GM21447 (cell line): ENCODE results near the gene STXBP4.

Source experiments
- ATAC-seq: cut with Tn5 transposase; IDR thresholded peaks from one replicate; pipeline ENCODE4 v1.9.1; 2021; ENCODE audit not compliant: unreplicated experiment

STXBP4 gene

GRCh38 chr17:54969658-54970572, 1.4 kb downstream of the STXBP4 start:
- ATAC-seq = no peak

- ATAC-seq = no peak
These were observed 2.6 kb downstream of the STXBP4 start for GRCh38 chr17:54971147-54971546.

GRCh38 chr17:54971901-54972300, 3.3 kb downstream of the STXBP4 start:
- ATAC-seq = no peak

GRCh38 chr17:54972406-54973138, 4.0 kb downstream of the STXBP4 start:
- ATAC-seq = no peak

- ATAC-seq = no peak
These were observed 6.2 kb downstream of the STXBP4 start for GRCh38 chr17:54974759-54975158.

- ATAC-seq = no peak
These were observed 7.8 kb downstream of the STXBP4 start for GRCh38 chr17:54976316-54976715.

- ATAC-seq = no peak
These were observed 9.2 kb downstream of the STXBP4 start for GRCh38 chr17:54977744-54978143.

- no peak for ATAC-seq
These were observed 11.1 kb downstream of the STXBP4 start for GRCh38 chr17:54979657-54980056.

- no peak for ATAC-seq
These were observed 11.8 kb downstream of the STXBP4 start for GRCh38 chr17:54980375-54980774.

GRCh38 chr17:54982399-54982798, 13.8 kb downstream of the STXBP4 start:
- no peak for ATAC-seq

- ATAC-seq = no peak
These were observed 14.7 kb downstream of the STXBP4 start for GRCh38 chr17:54983260-54983659.

GRCh38 chr17:54985476-54985875, 16.9 kb downstream of the STXBP4 start:
- ATAC-seq = no peak

GRCh38 chr17:54990118-54990517, 21.6 kb downstream of the STXBP4 start:
- ATAC-seq = no peak

- no peak for ATAC-seq
These were observed 23.0 kb downstream of the STXBP4 start for GRCh38 chr17:54991567-54991966.

- peak; percentile 81 for ATAC-seq
These were observed 24.5 kb downstream of the STXBP4 start for GRCh38 chr17:54992797-54993639.

- ATAC-seq = no peak
These were observed 27.9 kb downstream of the STXBP4 start for GRCh38 chr17:54996441-54996840.

GRCh38 chr17:55002458-55002857, 33.9 kb downstream of the STXBP4 start:
- ATAC-seq = no peak

- ATAC-seq = no peak
These were observed 35.9 kb downstream of the STXBP4 start for GRCh38 chr17:55004484-55004883.

GRCh38 chr17:55005520-55005919, 37.0 kb downstream of the STXBP4 start:
- ATAC-seq = no peak

GRCh38 chr17:55023626-55024025, 55.1 kb downstream of the STXBP4 start:
- no peak for ATAC-seq

- ATAC-seq = peak; percentile 99
These were observed 69.3 kb downstream of the STXBP4 start for GRCh38 chr17:55037828-55038227.
